K562 (cell line): ENCODE data around the gene USP8. TPM values are rescaled to one million over a fixed set of nuclear protein-coding genes. Genes with fewer than 3 reads are reported as not detected.

Source experiments
- ATAC-seq: fragments of 200-7000 bp; cut with Tn5 transposase; 3 replicates; pipeline ENCODE4 v1.9.1; 2020; ENCODE audit warnings: moderate library complexity
- BruUV-seq: library from RNA; stranded (reverse); fragments of 400-500 nt; replicated peaks from 2 replicates; lab custom pipeline; 2021; lab: Mats Ljungman, UMichigan
- CTCF ChIA-PET: fragments of 300-600 bp; formaldehyde crosslinking; extraction: SDS; loops from one replicate; lab custom pipeline; 2021; ENCODE audit warnings: low intra/inter-chr PET ratio; lab: Yijun Ruan, JAX
- POLR2A ChIA-PET: fragments of 300-600, 350-650 bp; sonication (Branson Sonifier 250); formaldehyde crosslinking; extraction: SDS; loops from one replicate; lab custom pipeline; 2021; ENCODE audit warnings: antibody characterized with exemption, inconsistent platforms; lab: Yijun Ruan, JAX
- DNase-seq, 4 experiments: peaks; one replicate each; pipeline versions ENCODE4 v3.0.0 to v3.0.0-alpha.2; 2011 to 2018; ENCODE audit warnings: low spot score in 3 of 4, mixed read lengths in 3 of 4; ENCODE audit errors: extremely low read depth in 1 of 4
- FAIRE-seq: peaks from 2 replicates; lab custom pipeline; 2011; peaks lifted over from hg19 to GRCh38; lab: Jason Lieb, UNC
- H2AFZ ChIP-seq: 2 replicates; pipeline ENCODE4 v1.6.0; 2011; ENCODE audit warnings: low read depth, low read length, control low read depth, inconsistent platforms
- H3K27ac ChIP-seq: fragments of 200-600 bp; 3 replicates; pipeline ENCODE4 v1.8.0; 2011; ENCODE audit warnings: low read depth, mild to moderate bottlenecking, control low read depth, inconsistent platforms, low read length, moderate library complexity, mixed read lengths; ENCODE audit errors: extremely low read depth
- H3K27me3 ChIP-seq, 2 experiments: fragments of 300-600 bp in 1 of 2; 2 replicates in 1 of 2; 3 replicates in 1 of 2; pipeline versions ENCODE4 v1.6.0 to v1.8.0; 2011; ENCODE audit warnings: inconsistent platforms in 2 of 2, low read length in 2 of 2, mild to moderate bottlenecking in 1 of 2, mixed read lengths in 1 of 2, moderate library complexity in 1 of 2; ENCODE audit not compliant: control insufficient read depth in 2 of 2, insufficient read depth in 2 of 2
- H3K36me3 ChIP-seq: fragments of 300-600 bp; 3 replicates; pipeline ENCODE4 v1.8.0; 2011; ENCODE audit warnings: mild to moderate bottlenecking, low read length, inconsistent platforms; ENCODE audit not compliant: control insufficient read depth, insufficient read depth
- H3K4me1 ChIP-seq, 2 experiments: fragments of 200-600 bp in 1 of 2; replicated peaks in 1 of 2; 2 replicates in 1 of 2; 3 replicates in 1 of 2; pipeline versions ENCODE4 v1.5.1 to v1.8.0; 2011; ENCODE audit warnings: inconsistent platforms in 2 of 2, low read length in 2 of 2, mild to moderate bottlenecking in 1 of 2, mixed read lengths in 1 of 2, moderate library complexity in 1 of 2; ENCODE audit not compliant: control insufficient read depth in 2 of 2, insufficient read depth in 2 of 2
- H3K4me2 ChIP-seq: 2 replicates; pipeline ENCODE4 v1.6.1; 2011; ENCODE audit warnings: low read length, control low read depth, inconsistent platforms, mixed read lengths; ENCODE audit not compliant: insufficient read depth
- H3K4me3 ChIP-seq: fragments of 200-600 bp; sonication (generic), shearing (Covaris generic); 2 replicates; pipeline ENCODE4 v1.5.1; 2016; ENCODE audit warnings: control low read depth, inconsistent platforms
- H3K79me2 ChIP-seq: fragments of 200-600 bp; 3 replicates; pipeline ENCODE4 v1.8.0; 2011; ENCODE audit warnings: low read length, inconsistent platforms; ENCODE audit not compliant: control insufficient read depth, insufficient read depth
- H3K9ac ChIP-seq, 2 experiments: 2 replicates each; pipeline versions ENCODE4 v1.6.0 to v1.6.1; 2011; ENCODE audit warnings: low read depth in 2 of 2, low read length in 2 of 2, control low read depth in 1 of 2, inconsistent platforms in 1 of 2, mild to moderate bottlenecking in 1 of 2, mixed read lengths in 1 of 2; ENCODE audit not compliant: insufficient read depth in 1 of 2
- H3K9me1 ChIP-seq: one replicate; pipeline ENCODE4 v1.6.0; 2011; ENCODE audit warnings: inconsistent platforms, mild to moderate bottlenecking, low read length, moderate library complexity; ENCODE audit not compliant: control insufficient read depth, insufficient read depth
- H3K9me3 ChIP-seq: replicated peaks from 2 replicates; pipeline ENCODE4 v1.5.1; 2011; ENCODE audit warnings: low read depth, low read length, inconsistent platforms; ENCODE audit not compliant: control insufficient read depth, insufficient read depth
- H4K20me1 ChIP-seq: replicated peaks from 2 replicates; pipeline ENCODE4 v1.6.1; 2011; ENCODE audit warnings: low read length, inconsistent platforms, mixed read lengths; ENCODE audit not compliant: control insufficient read depth, insufficient read depth
- GABPB1 ChIP-seq: sonication (generic); formaldehyde crosslinking; IDR thresholded peaks from 2 replicates; pipeline ENCODE4 v1.8.0; 2022; ENCODE audit warnings: mild to moderate bottlenecking, missing genetic modification reagents
- ILK ChIP-seq: fragments of 450-650 bp; IDR thresholded peaks from 2 replicates; pipeline ENCODE4 v1.6.1; 2016; ENCODE audit warnings: missing genetic modification characterization, low read depth, mild to moderate bottlenecking, missing compliant biosample characterization, moderate library complexity, borderline replicate concordance
- KLF10 ChIP-seq: fragments of 250-450 bp; sonication (Bioruptor Pico); IDR thresholded peaks from 2 replicates; pipeline ENCODE4 v1.6.1; 2021; ENCODE audit warnings: matching md5 sums
- NBN ChIP-seq: fragments of 450-650 bp; IDR thresholded peaks from 2 replicates; pipeline ENCODE4 v1.6.1; 2016; ENCODE audit warnings: low read depth, mild to moderate bottlenecking
- POLR3A ChIP-seq: IDR thresholded peaks from 2 replicates; pipeline ENCODE4 v1.6.1; 2011; ENCODE audit warnings: borderline replicate concordance, mild to moderate bottlenecking, moderate library complexity; ENCODE audit not compliant: insufficient read length, insufficient read depth; ENCODE audit errors: extremely low read depth
- TRIM28 ChIP-seq: fragments of 450-650 bp; IDR thresholded peaks from 2 replicates; pipeline ENCODE4 v1.6.1; 2017
- ZNF146 ChIP-seq: IDR thresholded peaks from one replicate; pipeline ENCODE4 v1.6.1; 2018; ENCODE audit warnings: missing compliant biosample characterization; ENCODE audit not compliant: unreplicated experiment
- WGBS: fragments of 100-300 bp; shearing (Covaris generic); methylation state at CpG from one replicate; pipeline ENCODE4 v1.1.6; 2016; ENCODE audit warnings: low coverage, mixed read lengths; ENCODE audit not compliant: insufficient coverage; ENCODE audit errors: missing lambda C conversion rate; 5-methylcytosine and 5-hydroxymethylcytosine counted together
- in situ Hi-C: fragments of 300-500 bp; cut with MboI; formaldehyde crosslinking; loops from 4 replicates; pipeline ENCODE4 v1.15.0; 2018; ENCODE audit warnings: inconsistent platforms, mixed read lengths
- intact Hi-C: fragments of 100-400 bp; cut with micrococcal nuclease; formaldehyde crosslinking; loops from 2 replicates; pipeline ENCODE4 v1.14.2; 2022
- polyA plus RNA-seq, 8 experiments: library from polyadenylated mRNA; depleted of rRNA in 4 of 8; stranded (reverse) in 5 of 8; unstranded in 3 of 8; fragments of >200 nt; fragmentation: Nextera tagmentation in 2 of 8; fragmentation: Illumina TruSeq in 1 of 8; extraction: Ambion mirVana in 2 of 8; extraction: Trizol in 1 of 8; gene quantifications; 2 replicates each; pipeline versions ENCODE4 v1.2.1 to v1.2.3, GENCODE V29; 2011 to 2014; ENCODE audit warnings: inconsistent platforms in 1 of 8, missing spikeins in 1 of 8
- total RNA-seq, 7 experiments: library from RNA; depleted of rRNA in 6 of 7; stranded (reverse); fragments of >200 nt in 6 of 7; fragmentation: Illumina TruSeq in 2 of 7; extraction: Trizol in 2 of 7; gene quantifications; 2 replicates each; pipeline versions ENCODE4 v1.2.1 to v1.2.3, GENCODE V29; 2011 to 2021; ENCODE audit warnings: low replicate concordance in 1 of 7
- TF ChIP-seq, protein P1 (sequence below): fragments of 450-650 bp; IDR thresholded peaks from 2 replicates; pipeline ENCODE4 v1.6.1; 2017; ENCODE audit warnings: mild to moderate bottlenecking, moderate library complexity

Gene USP8
- total and polyA plus RNA-seq, 9 of the 15 experiments (the other 6 are each of a cell fraction or from before 2014, with no cell fraction given): 35.1 to 58.4 (median 46.1) TPM

- Histone ChIP-seq H3K9me1 (no peaks in the 10 kb centered on the region), H2AFZ (no peak overlapping the region), H3K4me2 (no peak overlapping the region), H3K9me3 (no peaks in the 10 kb centered on the region), H4K20me1 (no peaks in the 10 kb centered on the region), H3K4me3 (no peak overlapping the region), H3K9ac (no peak overlapping the region), H3K27me3 (no peaks in the 10 kb centered on the region), H3K36me3 (no peaks in the 10 kb centered on the region), H3K79me2 (no peaks in the 10 kb centered on the region), H3K4me1 (no peaks in the 10 kb centered on the region; a peak in 1 of 5 replicates), H3K27ac (no peak overlapping the region)
- BruUV-seq: no TSS peak
- DNase-seq (no peak), FAIRE-seq (no peak), ATAC-seq (no peak)
- in situ Hi-C loops: no loop called here
- intact Hi-C loops: loop anchor here (10.0 kb wide), 1 partner anchor 354 kb away; no protein-coding TSS in a partner anchor
- peak; percentile 76 for TF ChIP-seq ZNF146
- no peak for TF ChIP-seq POLR3A
- WGBS: 44% methylated on average over 4 of the region's 4 CpGs
- ChIA-PET CTCF (no interaction called here), POLR2A (interaction anchor here (0.6 kb wide), 1 partner anchor 11 kb away, joined by 3 read pairs; no protein-coding TSS in a partner anchor)
Measured at GRCh38 chr15:50531163-50531562, 107.0 kb downstream of the USP8 start.

- ChIA-PET CTCF (no interaction called here), POLR2A (no interaction called here)
- in situ Hi-C loops (no loop called here), intact Hi-C loops (loop anchor here (10.0 kb wide), 1 partner anchor 353 kb away; no protein-coding TSS in a partner anchor)
- Histone ChIP-seq H3K27ac (no peak overlapping the region), H4K20me1 (no peaks in the 10 kb centered on the region), H3K27me3 (no peaks in the 10 kb centered on the region), H3K36me3 (no peaks in the 10 kb centered on the region), H3K4me2 (peak overlapping the region; percentile 36; the same call in 1 of the 2 replicates), H3K9me1 (no peaks in the 10 kb centered on the region), H3K9me3 (no peaks in the 10 kb centered on the region), H3K4me1 (no peaks in the 10 kb centered on the region; a peak in 1 of 5 replicates), H3K9ac (no peak overlapping the region), H3K4me3 (no peak overlapping the region), H2AFZ (peak overlapping the region; percentile 82), H3K79me2 (no peaks in the 10 kb centered on the region)
- FAIRE-seq: no peak
- no peak for DNase-seq
- ATAC-seq: peak; percentile 38
- BruUV-seq: no TSS peak
- TF ChIP-seq GABPB1 (CRISPR knock-in tag) (no peak), TRIM28 (no peak), NBN (no peak), KLF10 (CRISPR knock-in tag) (no peak), ILK (no peak)
- TF ChIP-seq, protein P1, sequence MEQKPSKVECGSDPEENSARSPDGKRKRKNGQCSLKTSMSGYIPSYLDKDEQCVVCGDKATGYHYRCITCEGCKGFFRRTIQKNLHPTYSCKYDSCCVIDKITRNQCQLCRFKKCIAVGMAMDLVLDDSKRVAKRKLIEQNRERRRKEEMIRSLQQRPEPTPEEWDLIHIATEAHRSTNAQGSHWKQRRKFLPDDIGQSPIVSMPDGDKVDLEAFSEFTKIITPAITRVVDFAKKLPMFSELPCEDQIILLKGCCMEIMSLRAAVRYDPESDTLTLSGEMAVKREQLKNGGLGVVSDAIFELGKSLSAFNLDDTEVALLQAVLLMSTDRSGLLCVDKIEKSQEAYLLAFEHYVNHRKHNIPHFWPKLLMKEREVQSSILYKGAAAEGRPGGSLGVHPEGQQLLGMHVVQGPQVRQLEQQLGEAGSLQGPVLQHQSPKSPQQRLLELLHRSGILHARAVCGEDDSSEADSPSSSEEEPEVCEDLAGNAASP: no peak
- WGBS: 40% methylated on average over 4 of the region's 4 CpGs
Measured at GRCh38 chr15:50531766-50532165, 107.6 kb downstream of the USP8 start.
